HG03575 (cell line): ENCODE data around the gene KRT7.
A peak's percentile ranks its signal among the peaks of the same experiment; 100 is the strongest.
"Not testable (repeated sequence)": the region's sequence is repeated elsewhere in the genome, so short reads cannot be mapped to it uniquely, and the experiment has no call there.

Experiments used
- ATAC-seq: cut with Tn5 transposase; IDR thresholded peaks from one replicate; pipeline ENCODE4 v1.9.1; 2021; ENCODE audit not compliant: unreplicated experiment, insufficient number of reproducible peaks, low FRiP score; ENCODE audit errors: extremely low read depth

Gene KRT7

GRCh38 chr12:52239767-52240166 lies 6.7 kb downstream of the KRT7 start:
- no peak for ATAC-seq

- not testable (repeated sequence) for ATAC-seq
These were observed 7.2 kb downstream of the KRT7 start for GRCh38 chr12:52240247-52240646.

- no peak for ATAC-seq
These were observed 8.3 kb downstream of the KRT7 start for GRCh38 chr12:52241205-52241842.

GRCh38 chr12:52242442-52243258 lies 9.6 kb downstream of the KRT7 start:
- no peak for ATAC-seq

- no peak for ATAC-seq
These were observed 10.3 kb downstream of the KRT7 start for GRCh38 chr12:52243259-52243855.

- ATAC-seq = peak; percentile 72
These were observed 11.0 kb downstream of the KRT7 start for GRCh38 chr12:52243856-52244614.

- ATAC-seq = no peak
These were observed 11.6 kb downstream of the KRT7 start for GRCh38 chr12:52244615-52244994.

- no peak for ATAC-seq
These were observed 12.4 kb downstream of the KRT7 start for GRCh38 chr12:52245259-52245961.

GRCh38 chr12:52245962-52246569 lies 13.0 kb downstream of the KRT7 start:
- ATAC-seq = no peak

GRCh38 chr12:52246720-52247621 lies 13.9 kb downstream of the KRT7 start:
- ATAC-seq = no peak

GRCh38 chr12:52247622-52248540 lies 14.8 kb downstream of the KRT7 start:
- no peak for ATAC-seq

GRCh38 chr12:52248541-52249461 lies 15.8 kb downstream of the KRT7 start:
- ATAC-seq = no peak

GRCh38 chr12:52249511-52250047 lies 16.5 kb downstream of the KRT7 start:
- ATAC-seq = no peak

- no peak for ATAC-seq
These were observed 17.3 kb downstream of the KRT7 start for GRCh38 chr12:52250048-52250990.
